Immature natural killer cell (primary cell): Measurements from ENCODE around the gene SCD5. TPM values are rescaled to one million over a fixed set of nuclear protein-coding genes. Genes with fewer than 3 reads are reported as not detected.
"Not testable (repeated sequence)": the region's sequence is repeated elsewhere in the genome, so short reads cannot be mapped to it uniquely, and the experiment has no call there.

Source experiments
- DNase-seq, 3 donors: peaks; one replicate each; pipeline ENCODE4 v3.0.0; 2022; ENCODE audit warnings: mixed read lengths in 1 of 3
- H3K27ac Mint-ChIP-seq, 6 donors: one replicate each; pipeline ENCODE4 v1.8.0; 2020; ENCODE audit warnings: mixed read lengths in 6 of 6, mild to moderate bottlenecking in 5 of 6, inconsistent platforms in 4 of 6, moderate library complexity in 3 of 6
- H3K27me3 Mint-ChIP-seq, 3 donors: one replicate each; pipeline ENCODE4 v1.8.0; 2020 to 2021; ENCODE audit warnings: low read depth in 3 of 3, mild to moderate bottlenecking in 3 of 3, mixed read lengths in 3 of 3, moderate library complexity in 3 of 3, inconsistent platforms in 1 of 3
- H3K36me3 Mint-ChIP-seq, 3 donors: one replicate each; pipeline ENCODE4 v1.8.0; 2020; ENCODE audit warnings: mixed read lengths in 3 of 3, inconsistent platforms in 2 of 3, mild to moderate bottlenecking in 2 of 3
- H3K4me1 Mint-ChIP-seq, 2 donors: one replicate each; pipeline ENCODE4 v1.8.0; 2020; ENCODE audit warnings: inconsistent platforms in 2 of 2, mild to moderate bottlenecking in 2 of 2, mixed read lengths in 2 of 2, moderate library complexity in 1 of 2
- H3K4me3 Mint-ChIP-seq, 5 donors: one replicate each; pipeline ENCODE4 v1.8.0; 2020; ENCODE audit warnings: mild to moderate bottlenecking in 5 of 5, mixed read lengths in 5 of 5, inconsistent platforms in 3 of 5, moderate library complexity in 3 of 5
- H3K9me3 Mint-ChIP-seq, 6 donors: one replicate each; pipeline ENCODE4 v1.8.0; 2020; ENCODE audit warnings: mild to moderate bottlenecking in 6 of 6, mixed read lengths in 6 of 6, inconsistent platforms in 4 of 6, moderate library complexity in 3 of 6
- polyA plus RNA-seq, 3 donors: library from polyadenylated mRNA; unstranded; fragments of 300-500 nt; fragmentation: Illumina TruSeq; gene quantifications; one replicate each; pipeline ENCODE4 v1.2.3, GENCODE V29; 2021

Gene SCD5
- 10 to 100 TPM in 2 of 3 donors, 1 to 10 TPM in 1; 4.6 to 16.1 (median 11.3) TPM for polyA plus RNA-seq

DNA sequence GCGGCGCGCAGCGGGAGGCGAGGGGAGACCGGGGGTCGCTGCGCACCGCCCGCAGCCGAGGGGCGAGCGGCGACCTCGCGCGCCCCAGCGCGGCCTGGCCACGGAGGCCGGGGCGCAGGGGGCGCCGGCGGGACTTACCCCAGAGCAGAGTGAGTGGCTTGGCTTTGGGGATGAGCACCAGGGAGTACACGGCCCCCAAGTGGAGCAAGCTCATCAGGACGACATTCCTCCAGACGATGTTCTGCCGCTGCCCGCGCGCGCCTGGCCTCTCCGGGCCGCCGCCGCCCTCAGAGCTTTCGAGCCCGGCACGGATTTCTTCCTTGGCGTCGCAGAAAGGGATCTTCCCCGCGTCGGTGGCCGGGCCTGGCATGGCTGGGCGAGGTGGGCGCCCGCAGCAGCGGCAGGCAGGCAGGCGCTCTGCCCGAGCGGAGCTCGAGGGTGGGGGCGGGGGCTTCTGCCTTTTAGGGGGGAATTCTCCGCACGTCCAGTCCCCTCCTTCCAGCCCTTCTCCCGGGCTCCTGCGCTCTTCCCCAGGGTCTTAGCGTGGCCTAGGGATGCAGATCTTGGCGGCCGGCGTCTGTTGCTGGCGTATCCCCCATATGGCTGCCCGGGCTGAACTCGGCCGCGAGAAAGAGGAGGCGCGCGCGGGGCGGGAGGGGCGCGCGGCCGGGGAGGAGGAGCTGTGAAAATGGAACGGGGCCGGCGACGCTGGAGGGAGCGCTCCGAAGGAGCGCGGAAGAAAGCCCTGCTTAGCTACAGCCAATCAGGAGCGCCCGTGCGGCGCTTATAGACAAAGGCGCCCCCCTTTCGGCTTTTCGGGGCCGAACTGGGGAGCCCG lies at the start of gene SCD5:
Gene SCD5, minus strand, starts transcription at position 629 of the 838 bp plus-strand sequence. Its CDS starts 259 bp downstream, at position 370.
- peak within 1 kb of the TSS in 5 of 6 donors; percentile 15 to 83 (median 31) for H3K27ac Mint-ChIP-seq
- no peaks in the 10 kb centered on the region for H3K36me3 Mint-ChIP-seq
- peak; percentile 71 to 79 (median 74) for DNase-seq
- H3K9me3 Mint-ChIP-seq, result no peaks in the 10 kb centered on the region
- H3K27me3 Mint-ChIP-seq, result peaks cover 4 to 7% (median 6%) of the 10 kb centered on the region in 3 donors
- peak within 1 kb of the TSS; percentile 87 to 91 (median 89) for H3K4me3 Mint-ChIP-seq
- H3K4me1 Mint-ChIP-seq, result peaks cover 22 to 24% of the 10 kb centered on the region in 2 donors

GRCh38 chr4:82842593-82842992 lies 44.0 kb upstream of the SCD5 start:
- Mint-ChIP-seq H3K9me3 (no peaks in the 10 kb centered on the region), H3K36me3 (peaks cover 32 to 58% (median 39%) of the 10 kb centered on the region in 3 donors), H3K4me3 (no peak overlapping the region), H3K4me1 (peaks cover 0 to 8% of the 10 kb centered on the region in 2 donors), H3K27ac (no peak overlapping the region), H3K27me3 (no peaks in the 10 kb centered on the region)
- no peak for DNase-seq

DNA sequence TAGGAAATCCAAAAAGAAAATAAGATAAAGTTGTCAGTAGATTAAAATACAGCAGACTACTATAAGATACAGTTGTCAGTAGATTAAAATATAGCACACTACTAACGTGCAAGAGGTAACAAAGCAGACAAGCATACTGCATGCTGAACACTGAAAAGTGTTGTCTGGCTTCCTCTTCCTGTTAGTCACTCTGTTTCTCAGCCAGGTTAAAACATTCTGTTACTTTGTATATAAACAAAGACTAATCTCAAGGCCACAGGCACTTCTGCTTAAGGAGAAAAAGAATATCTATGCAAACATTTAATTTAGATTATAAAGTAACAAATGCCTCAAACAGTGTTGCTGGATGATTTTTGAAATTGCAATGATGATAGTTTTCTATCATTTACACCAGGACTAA lies 41.0 kb upstream of the SCD5 start:
- no peak for DNase-seq
- Mint-ChIP-seq H3K27ac (no peak overlapping the region), H3K4me1 (no peaks in the 10 kb centered on the region), H3K4me3 (no peak overlapping the region), H3K36me3 (peaks cover 16 to 44% (median 27%) of the 10 kb centered on the region in 3 donors), H3K9me3 (no peaks in the 10 kb centered on the region), H3K27me3 (no peaks in the 10 kb centered on the region)

DNA sequence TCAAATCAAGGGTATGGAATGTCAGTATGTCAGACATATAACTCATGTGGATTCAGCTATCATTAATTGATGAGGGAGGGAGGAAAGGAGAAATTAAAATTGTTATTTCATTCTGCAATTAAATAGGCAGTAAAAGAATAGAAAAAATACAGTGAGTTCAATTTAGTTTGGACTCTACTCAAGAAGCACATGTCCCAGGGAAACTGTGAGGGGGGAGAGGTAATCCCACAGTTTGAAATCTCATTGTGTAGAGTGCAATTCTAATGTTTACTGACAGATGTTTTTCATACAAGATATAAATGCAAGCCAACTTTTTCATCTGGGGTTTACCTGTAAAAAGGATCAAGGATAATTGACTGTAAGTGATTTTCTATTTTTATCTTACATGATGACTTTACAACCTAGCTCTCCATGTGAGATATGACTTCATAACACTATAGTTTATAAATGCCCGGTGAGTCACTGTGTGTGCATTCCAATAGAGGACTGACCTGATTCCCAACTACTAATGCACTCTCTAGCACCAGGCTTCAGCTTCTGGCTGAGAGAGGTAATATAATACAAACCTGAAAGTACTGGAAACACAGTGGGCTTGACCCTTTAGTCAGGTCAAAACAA lies 35.2 kb upstream of the SCD5 start:
- no peaks in the 10 kb centered on the region for H3K27me3 Mint-ChIP-seq
- H3K36me3 Mint-ChIP-seq, result peaks cover 18 to 37% (median 23%) of the 10 kb centered on the region in 3 donors

GRCh38 chr4:82833060-82833459 lies 34.5 kb upstream of the SCD5 start:
- H3K9me3 Mint-ChIP-seq, H3K27ac Mint-ChIP-seq, H3K27me3 Mint-ChIP-seq, H3K4me1 Mint-ChIP-seq, DNase-seq, H3K4me3 Mint-ChIP-seq: not testable (repeated sequence)
- peaks cover 18 to 35% (median 23%) of the 10 kb centered on the region in 3 donors for H3K36me3 Mint-ChIP-seq

More for the DNA sequence above, 35.2 kb upstream of the SCD5 start:
- Mint-ChIP-seq H3K4me3 (no peak overlapping the region), H3K27ac (peak overlapping the region in 1 of 6 donors; percentile 3), H3K9me3 (peaks cover 0 to 2% (median 0%) of the 10 kb centered on the region in 6 donors), H3K4me1 (no peaks in the 10 kb centered on the region)
- no peak for DNase-seq

GRCh38 chr4:82825425-82825824 lies 26.8 kb upstream of the SCD5 start:
- Mint-ChIP-seq H3K27me3 (peaks cover 0 to 1% (median 0%) of the 10 kb centered on the region in 3 donors), H3K4me3 (no peak overlapping the region), H3K36me3 (peaks cover 35 to 53% (median 39%) of the 10 kb centered on the region in 3 donors), H3K9me3 (no peaks in the 10 kb centered on the region), H3K4me1 (no peaks in the 10 kb centered on the region), H3K27ac (peak overlapping the region in 2 of 6 donors; percentile 13 to 81)
- no peak for DNase-seq

DNA sequence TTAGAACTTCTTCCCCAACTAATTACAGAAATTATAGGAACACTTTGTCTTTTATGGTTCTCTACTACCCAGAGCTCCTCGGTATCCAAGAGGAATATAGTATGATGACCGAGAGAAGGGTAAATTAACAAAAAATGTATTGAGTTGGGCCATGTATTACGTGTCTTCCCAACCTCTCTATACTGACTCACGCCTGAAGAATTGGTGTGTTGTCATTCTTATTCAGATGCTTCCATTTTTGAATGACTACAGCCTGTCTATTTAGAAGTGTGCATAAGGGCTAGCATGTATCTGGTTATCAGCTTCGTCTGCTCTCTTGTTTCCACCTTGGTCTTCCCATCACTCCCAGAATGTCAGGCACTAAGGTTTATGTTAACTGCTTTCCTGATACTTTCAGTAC lies 24.5 kb upstream of the SCD5 start:
- no peak overlapping the region for H3K27ac Mint-ChIP-seq
- H3K36me3 Mint-ChIP-seq, result peaks cover 40 to 64% (median 48%) of the 10 kb centered on the region in 3 donors

GRCh38 chr4:82820689-82821088 lies 22.1 kb upstream of the SCD5 start:
- peaks cover 0 to 2% (median 1%) of the 10 kb centered on the region in 3 donors for H3K27me3 Mint-ChIP-seq

More for the DNA sequence above, 24.5 kb upstream of the SCD5 start:
- DNase-seq, result no peak
- peaks cover 0 to 1% (median under 1%) of the 10 kb centered on the region in 3 donors for H3K27me3 Mint-ChIP-seq
- H3K4me1 Mint-ChIP-seq, result no peaks in the 10 kb centered on the region
- no peak overlapping the region for H3K4me3 Mint-ChIP-seq
- H3K9me3 Mint-ChIP-seq, result no peaks in the 10 kb centered on the region

DNA sequence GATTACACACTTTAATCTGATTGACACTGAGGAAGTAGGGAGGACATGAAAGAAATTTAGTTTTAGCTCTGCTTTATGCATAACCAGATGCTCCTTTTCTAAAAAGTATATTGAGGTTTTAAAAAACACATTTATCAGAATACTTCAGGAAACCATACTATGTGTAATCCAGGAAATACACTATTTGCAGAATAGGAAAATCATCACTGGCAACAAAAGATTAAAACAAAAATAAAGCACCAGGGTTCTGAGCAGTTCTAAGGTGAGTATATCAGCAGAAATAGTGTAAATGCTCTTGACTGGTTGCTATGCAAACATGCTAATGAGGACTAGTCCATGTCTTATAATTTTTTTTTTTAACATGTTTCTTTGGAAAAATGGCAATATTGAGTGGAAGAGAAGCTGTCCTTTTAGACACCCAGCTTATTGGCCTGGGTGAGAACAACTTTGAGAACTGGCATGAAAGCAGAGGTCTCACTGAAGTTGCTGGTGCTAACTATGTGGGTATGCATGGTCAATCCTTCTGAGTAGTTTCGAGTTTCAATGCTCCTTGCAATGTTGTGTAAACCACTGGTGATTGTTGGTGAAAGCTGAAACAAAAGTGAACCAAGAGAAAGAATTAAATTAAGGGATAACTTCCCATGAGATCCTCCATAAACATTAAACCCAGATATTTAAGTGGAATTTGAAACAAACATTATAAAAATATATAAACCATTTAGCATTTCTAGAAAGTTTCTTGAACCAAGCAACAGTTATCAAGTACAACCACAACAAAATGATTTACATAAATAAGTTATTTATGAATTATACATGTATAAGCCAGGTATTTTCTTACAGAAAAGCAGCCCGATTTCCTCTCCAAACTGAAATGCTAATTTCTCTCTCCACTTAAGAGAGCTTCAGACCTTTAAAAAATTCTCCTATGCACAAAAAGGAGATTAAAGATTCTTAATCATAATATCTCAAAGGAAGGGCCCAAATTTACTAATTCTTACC lies 20.4 kb upstream of the SCD5 start:
- Mint-ChIP-seq H3K27me3 (peaks cover 0 to 2% (median 1%) of the 10 kb centered on the region in 3 donors), H3K4me3 (no peak overlapping the region), H3K36me3 (peaks cover 20 to 44% (median 29%) of the 10 kb centered on the region in 3 donors), H3K9me3 (no peaks in the 10 kb centered on the region), H3K4me1 (no peaks in the 10 kb centered on the region), H3K27ac (peak overlapping the region in 1 of 6 donors; percentile 23)
- no peak for DNase-seq

More at GRCh38 chr4:82820689-82821088, 22.1 kb upstream of the SCD5 start:
- Mint-ChIP-seq H3K9me3 (no peaks in the 10 kb centered on the region), H3K27ac (peak overlapping the region in 1 of 6 donors; percentile 30), H3K36me3 (peaks cover 32 to 52% (median 38%) of the 10 kb centered on the region in 3 donors), H3K4me3 (no peak overlapping the region), H3K4me1 (no peaks in the 10 kb centered on the region)
- no peak for DNase-seq

- H3K4me1 Mint-ChIP-seq, H3K27me3 Mint-ChIP-seq, H3K4me3 Mint-ChIP-seq, H3K9me3 Mint-ChIP-seq, DNase-seq: not testable (repeated sequence)
- H3K36me3 Mint-ChIP-seq, result peaks cover 8 to 29% (median 18%) of the 10 kb centered on the region in 3 donors
- peak overlapping the region in 1 of 6 donors; percentile 12 for H3K27ac Mint-ChIP-seq
Measured at GRCh38 chr4:82816874-82817273, 18.3 kb upstream of the SCD5 start.

GRCh38 chr4:82814034-82814433 lies 15.4 kb upstream of the SCD5 start:
- no peak overlapping the region for H3K4me3 Mint-ChIP-seq
- H3K9me3 Mint-ChIP-seq, result no peaks in the 10 kb centered on the region
- peaks cover 4 to 13% (median 8%) of the 10 kb centered on the region in 3 donors for H3K36me3 Mint-ChIP-seq
- peak overlapping the region in 2 of 6 donors; percentile 18 to 40 for H3K27ac Mint-ChIP-seq
- no peak for DNase-seq
- peaks cover 0 to 2% (median 2%) of the 10 kb centered on the region in 3 donors for H3K27me3 Mint-ChIP-seq
- H3K4me1 Mint-ChIP-seq, result peaks cover 0 to 2% of the 10 kb centered on the region in 2 donors

- Mint-ChIP-seq H3K4me1 (peaks cover 0 to 2% of the 10 kb centered on the region in 2 donors), H3K9me3 (no peaks in the 10 kb centered on the region), H3K36me3 (peaks cover 0 to 3% (median 0%) of the 10 kb centered on the region in 3 donors), H3K27ac (peak overlapping the region in 1 of 6 donors; percentile 73), H3K4me3 (no peak overlapping the region), H3K27me3 (peaks cover 0 to 5% (median 0%) of the 10 kb centered on the region in 3 donors)
- DNase-seq, result no peak
Measured at GRCh38 chr4:82811838-82812341, 13.3 kb upstream of the SCD5 start.

DNA sequence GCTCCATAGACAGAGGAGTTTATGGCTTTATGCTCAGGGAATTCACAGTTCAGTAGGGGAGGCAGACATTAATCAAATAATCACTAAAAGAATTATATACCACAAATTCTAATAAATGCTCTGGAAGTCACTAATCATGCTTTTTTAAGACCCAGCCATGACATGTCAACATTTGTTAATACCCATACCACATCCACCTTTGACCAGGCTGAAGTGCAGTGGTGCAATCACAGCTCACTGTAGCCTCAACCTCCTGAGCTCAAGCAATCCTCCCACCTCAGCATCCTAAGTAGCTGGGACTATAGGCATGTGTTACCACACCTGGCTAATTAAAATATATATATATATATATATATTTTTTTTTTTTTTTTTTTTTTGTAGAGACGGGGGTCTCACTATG lies 12.8 kb upstream of the SCD5 start:
- no peak overlapping the region for H3K27ac Mint-ChIP-seq
- no peak overlapping the region for H3K4me3 Mint-ChIP-seq
- peaks cover 0 to 5% (median 0%) of the 10 kb centered on the region in 3 donors for H3K27me3 Mint-ChIP-seq
- H3K36me3 Mint-ChIP-seq, result peaks cover 0 to 3% (median 0%) of the 10 kb centered on the region in 3 donors
- no peaks in the 10 kb centered on the region for H3K9me3 Mint-ChIP-seq
- no peak for DNase-seq
- H3K4me1 Mint-ChIP-seq, result peaks cover 0 to 2% of the 10 kb centered on the region in 2 donors
